HG03558 (cell line): ENCODE data around the gene NUDCD3.
"Not testable (repeated sequence)": the region's sequence is repeated elsewhere in the genome, so short reads cannot be mapped to it uniquely, and the experiment has no call there.

Source experiments
- ATAC-seq: cut with Tn5 transposase; IDR thresholded peaks from one replicate; pipeline ENCODE4 v1.9.1; 2021; ENCODE audit warnings: moderate number of reproducible peaks; ENCODE audit not compliant: unreplicated experiment; ENCODE audit errors: extremely low read depth

Gene NUDCD3

GRCh38 chr7:44455155-44455554, 35.3 kb downstream of the NUDCD3 start:
- ATAC-seq = no peak

GRCh38 chr7:44454348-44454747, 36.1 kb downstream of the NUDCD3 start:
- no peak for ATAC-seq

GRCh38 chr7:44451123-44451522, 39.3 kb downstream of the NUDCD3 start:
- no peak for ATAC-seq

DNA sequence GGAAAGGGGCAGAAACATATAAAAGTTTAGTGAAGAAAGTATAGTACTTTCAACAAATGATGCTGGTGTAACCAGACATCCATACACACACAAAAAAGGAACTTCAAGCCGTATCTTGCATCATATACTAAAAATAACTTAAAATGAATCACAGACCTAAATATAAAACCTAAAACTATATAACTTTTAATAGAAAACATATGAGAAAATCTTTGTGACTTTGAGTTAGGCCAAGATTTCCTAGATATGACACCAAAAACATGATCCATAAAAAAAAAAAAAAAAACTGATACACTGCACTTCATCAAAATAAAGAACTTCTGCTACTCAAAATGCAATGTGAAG, 40.9 kb downstream of the NUDCD3 start:
- no peak for ATAC-seq

DNA sequence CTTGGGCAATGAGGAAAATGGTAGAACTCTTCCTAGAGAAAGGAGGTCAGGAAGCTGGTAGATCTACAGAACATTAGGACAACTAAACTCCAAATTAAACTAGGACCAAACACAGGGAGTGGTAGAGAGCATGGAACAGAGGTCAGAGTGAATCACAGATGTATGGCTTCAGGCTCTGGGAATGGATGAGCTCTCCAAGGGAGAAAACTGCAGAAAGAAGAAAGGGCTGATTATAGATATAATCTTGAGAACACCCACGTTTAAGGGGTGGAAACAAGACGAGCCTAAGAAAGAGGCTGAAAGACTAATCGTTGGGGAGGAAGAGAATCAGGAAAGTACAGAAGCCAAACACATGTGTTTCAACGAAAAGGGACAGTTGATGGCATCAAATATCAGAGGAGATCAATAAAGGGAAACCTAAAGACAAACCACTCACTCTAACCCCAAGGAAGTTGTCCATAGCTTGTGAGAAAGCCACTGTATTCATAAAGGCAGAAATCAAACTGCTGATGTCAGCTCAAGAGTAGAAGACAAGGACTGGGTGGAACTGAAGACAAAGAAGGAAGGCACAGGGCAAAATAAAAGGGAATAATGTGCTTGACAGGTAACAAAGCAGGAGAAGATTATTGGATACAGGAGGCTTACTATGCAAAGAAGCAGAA, 41.4 kb downstream of the NUDCD3 start:
- ATAC-seq = no peak

GRCh38 chr7:44447874-44448425, 42.5 kb downstream of the NUDCD3 start:
- no peak for ATAC-seq

GRCh38 chr7:44445986-44446671, 44.3 kb downstream of the NUDCD3 start:
- no peak for ATAC-seq

GRCh38 chr7:44441079-44441478, 49.4 kb downstream of the NUDCD3 start:
- ATAC-seq = no peak

DNA sequence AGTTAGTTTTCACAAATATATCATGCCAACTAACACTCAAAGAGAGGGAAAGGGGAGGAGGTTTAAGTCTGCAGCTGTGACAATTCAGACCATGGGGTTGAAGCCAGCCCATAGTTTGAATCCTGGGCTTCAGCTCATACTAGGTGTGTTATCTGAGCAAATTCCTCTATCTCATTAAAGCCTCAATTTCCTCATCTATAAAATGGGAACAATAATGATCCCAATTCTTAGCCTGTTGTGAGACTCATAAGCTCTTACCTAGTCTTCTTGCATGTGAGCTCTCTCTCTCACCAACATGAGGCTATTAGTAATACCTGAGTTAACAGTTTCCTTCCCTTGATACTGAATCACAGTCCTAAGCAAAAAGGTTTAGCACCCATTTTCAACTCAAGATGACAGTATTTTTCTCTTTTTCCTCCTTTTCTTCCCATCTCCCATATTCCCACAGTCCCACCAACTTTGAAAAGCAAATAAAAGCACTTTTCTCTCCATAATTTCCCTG, 49.8 kb downstream of the NUDCD3 start:
- no peak for ATAC-seq

GRCh38 chr7:44439926-44440325, 50.5 kb downstream of the NUDCD3 start:
- no peak for ATAC-seq

DNA sequence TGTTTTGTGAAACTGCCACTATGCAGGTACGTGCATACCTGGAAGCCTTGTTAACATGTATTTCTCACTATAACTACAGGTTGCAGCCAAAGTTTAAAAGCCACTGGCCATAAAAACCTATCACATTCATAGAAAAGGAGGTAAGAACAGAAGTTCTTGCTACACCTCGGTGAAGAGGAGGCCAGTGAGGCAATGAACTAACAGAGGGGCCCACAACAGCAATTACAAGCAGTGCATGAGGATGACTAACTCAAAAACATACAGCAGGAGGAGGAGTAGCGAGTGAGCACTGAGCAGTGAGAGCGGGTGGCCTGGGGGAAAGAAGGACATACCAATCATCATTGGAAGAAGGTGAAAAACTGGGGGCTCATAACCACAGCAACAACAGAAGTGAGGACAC, 51.6 kb downstream of the NUDCD3 start:
- ATAC-seq = no peak

GRCh38 chr7:44434201-44434600, 56.3 kb downstream of the NUDCD3 start:
- ATAC-seq = no peak

GRCh38 chr7:44433255-44434022, 57.0 kb downstream of the NUDCD3 start:
- no peak for ATAC-seq

DNA sequence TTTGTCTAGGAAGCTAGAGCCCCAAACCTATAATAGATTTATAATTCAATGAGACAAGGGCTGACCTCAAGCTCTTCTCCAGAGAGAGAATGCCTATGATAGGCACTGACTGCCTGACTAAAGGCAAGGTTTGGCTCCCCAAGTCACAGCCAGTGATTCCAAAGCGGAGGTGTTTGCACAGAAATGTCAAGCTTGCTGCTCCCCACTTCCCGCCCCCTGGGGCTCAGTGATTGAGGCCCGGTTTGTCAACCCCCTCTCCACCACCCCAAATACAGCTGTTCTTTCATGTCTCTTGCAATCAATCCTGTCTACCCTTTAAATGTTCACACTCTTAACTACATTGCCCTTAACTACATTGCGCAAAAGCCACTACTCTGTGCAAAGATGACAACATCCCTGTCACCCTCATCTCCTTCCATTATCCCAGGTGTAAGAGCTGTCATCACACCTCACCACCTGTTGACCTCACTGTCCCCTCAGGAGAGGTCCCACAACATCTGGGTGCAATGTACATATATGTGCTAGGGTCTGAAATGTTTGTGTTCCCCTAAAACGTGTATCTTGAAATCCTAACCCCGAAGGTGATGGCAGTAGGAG, 58.0 kb downstream of the NUDCD3 start:
- no peak for ATAC-seq

DNA sequence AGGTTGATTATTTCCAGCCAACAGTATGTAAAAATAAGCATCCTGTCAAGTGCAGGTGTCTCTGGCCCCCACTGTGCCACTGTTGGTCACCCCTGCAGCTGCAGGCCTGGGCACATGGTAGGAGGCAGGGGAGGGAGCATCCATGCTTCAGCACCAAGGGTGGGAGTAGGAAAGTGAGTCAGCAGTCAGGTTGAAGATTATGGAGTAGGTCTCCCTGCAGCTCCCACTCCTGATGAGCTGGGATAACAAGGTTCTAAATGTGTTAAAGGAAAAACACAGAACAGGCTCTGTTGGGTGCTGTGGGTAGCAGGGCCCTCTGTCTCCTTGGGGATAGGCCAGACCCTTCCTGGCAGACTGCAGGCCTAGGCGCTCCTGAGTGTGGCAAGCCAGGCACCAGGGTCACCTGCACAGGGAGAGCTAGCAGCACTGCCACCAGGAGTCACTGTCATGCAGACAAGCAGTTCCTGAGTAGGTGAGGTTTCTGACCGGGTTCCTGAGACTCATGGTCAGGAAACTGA, 59.3 kb downstream of the NUDCD3 start:
- no peak for ATAC-seq

DNA sequence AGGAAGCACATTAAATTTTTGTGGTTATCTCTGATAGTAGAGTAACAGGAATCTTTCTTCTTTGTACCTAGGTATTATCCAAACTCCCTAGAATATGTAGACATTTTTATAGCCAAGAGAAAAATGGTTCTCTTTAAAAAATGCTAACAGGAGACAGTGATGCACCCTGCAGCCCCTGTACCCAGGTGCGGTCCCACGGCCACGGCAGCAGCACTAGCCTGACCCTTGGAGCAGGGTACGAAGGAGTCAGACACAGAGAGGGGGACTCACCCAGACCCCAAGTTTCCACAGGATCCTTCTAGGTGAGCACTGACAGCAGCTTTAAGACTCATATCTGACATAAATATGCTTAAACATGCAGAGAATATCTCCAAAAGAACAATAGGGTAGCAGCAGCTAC, 60.4 kb downstream of the NUDCD3 start:
- no peak for ATAC-seq

- not testable (repeated sequence) for ATAC-seq
These were observed 65.7 kb downstream of the NUDCD3 start for GRCh38 chr7:44424762-44425161.

GRCh38 chr7:44416941-44417340, 73.5 kb downstream of the NUDCD3 start:
- no peak for ATAC-seq

- ATAC-seq = no peak
These were observed 74.9 kb downstream of the NUDCD3 start for GRCh38 chr7:44415510-44415909.

DNA sequence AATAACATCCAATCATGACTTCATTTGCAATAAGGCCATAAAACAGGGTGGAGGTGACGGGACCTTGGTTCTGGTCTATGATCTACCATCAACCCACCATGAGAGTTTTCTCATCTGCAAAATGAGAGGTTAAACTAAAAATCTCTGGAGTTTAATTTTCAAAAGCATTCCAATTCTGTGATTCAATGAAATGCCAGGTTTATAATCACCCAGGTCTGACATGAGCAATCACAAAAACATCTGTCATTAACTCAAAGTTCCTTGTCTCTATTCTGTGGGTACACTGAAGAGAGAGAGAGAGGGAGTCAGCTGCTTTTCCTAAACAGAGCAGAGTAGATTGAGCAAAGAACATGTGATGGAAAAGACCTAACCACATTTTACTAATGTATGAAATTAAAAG, 75.4 kb downstream of the NUDCD3 start:
- no peak for ATAC-seq
